Prostate gland (tissue), 2 donors: ENCODE data around the gene IRF9. TPM values are rescaled to one million over a fixed set of nuclear protein-coding genes. Genes with fewer than 3 reads are reported as not detected.

Experiments
- DNase-seq: peaks from one replicate; pipeline ENCODE4 v3.0.0-alpha.2; 2019; ENCODE audit warnings: low spot score
- H3K27ac ChIP-seq, 2 donors: fragments of 200-600 bp; sonication (generic); 2 replicates each; pipeline ENCODE4 v1.5.1; 2017 to 2019
- H3K27me3 ChIP-seq: fragments of 200-600 bp; sonication (generic); replicated peaks from 2 replicates; pipeline ENCODE4 v1.5.1; 2019; ENCODE audit not compliant: insufficient read depth
- H3K36me3 ChIP-seq, 2 donors: fragments of 200-600 bp; sonication (generic); 1 replicate in 1 of 2; 2 replicates in 1 of 2; pipeline versions ENCODE4 v1.5.1 to v1.8.1; 2017 to 2019
- H3K4me1 ChIP-seq: fragments of 200-600 bp; sonication (generic); replicated peaks from 2 replicates; pipeline ENCODE4 v1.5.1; 2019
- H3K4me3 ChIP-seq, 2 donors: fragments of 200-600 bp; sonication (generic); 2 replicates each; pipeline ENCODE4 v1.5.1; 2017 to 2019
- H3K9me3 ChIP-seq: fragments of 200-600 bp; sonication (generic); 2 replicates; pipeline ENCODE4 v1.5.1; 2017
- POLR2A ChIP-seq: fragments of 450-650 bp; IDR thresholded peaks from one replicate; pipeline ENCODE4 v1.6.1; 2016; ENCODE audit warnings: antibody characterized with exemption, mild to moderate bottlenecking
- POLR2AphosphoS5 ChIP-seq: sonication (generic); formaldehyde crosslinking; IDR thresholded peaks from one replicate; pipeline ENCODE4 v1.6.1; 2017; ENCODE audit warnings: antibody characterized with exemption
- WGBS: methylation state at CpG from one replicate; pipeline ENCODE4 v1.1.5; 2018; 5-methylcytosine and 5-hydroxymethylcytosine counted together
- intact Hi-C: fragments of 100-400 bp; cut with DNase I; formaldehyde crosslinking; loops from one replicate; pipeline ENCODE4 v1.14.2; 2022
- total RNA-seq, 2 donors: library from RNA; depleted of rRNA; stranded (reverse); fragments of >200 nt; gene quantifications; one replicate each; pipeline ENCODE4 v1.1.0, GENCODE V29; 2016
- TF ChIP-seq, protein P1 (sequence below), 4 experiments: fragments of 200-600 bp in 2 of 4; fragments of 450-650 bp in 2 of 4; sonication (generic) in 2 of 4; IDR thresholded peaks; 1 replicate in 3 of 4; 2 replicates in 1 of 4; pipeline ENCODE4 v1.5.1; 2016 to 2019; ENCODE audit warnings: antibody characterized with exemption in 4 of 4, mild to moderate bottlenecking in 2 of 4, moderate library complexity in 2 of 4

Gene IRF9
- total RNA-seq, 2 donors from 2014 or later = 61.5 to 82.9 TPM

DNA sequence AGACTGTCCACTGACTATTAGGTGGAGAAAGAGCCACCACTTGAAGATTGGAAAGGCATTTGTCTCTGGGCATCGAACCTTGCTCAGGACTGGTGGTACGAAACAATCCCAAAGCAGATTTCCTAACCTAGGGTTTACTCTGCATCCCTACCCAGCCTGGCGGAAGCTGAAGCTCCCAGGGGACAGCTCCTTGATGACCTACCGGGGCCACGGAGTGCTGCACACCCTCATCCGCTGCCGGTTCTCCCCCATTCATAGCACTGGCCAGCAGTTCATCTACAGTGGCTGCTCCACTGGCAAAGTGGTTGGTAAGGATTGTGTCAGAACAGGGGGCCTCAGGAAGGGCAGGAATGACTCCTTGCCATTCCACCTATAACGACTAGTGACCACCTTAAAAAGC, 39.9 kb upstream of the IRF9 start:
- Histone ChIP-seq H3K4me1 (peaks cover 4% of the 10 kb centered on the region), H3K27me3 (no peaks in the 10 kb centered on the region), H3K27ac (no peak overlapping the region), H3K36me3 (peaks cover 16 to 44% of the 10 kb centered on the region in 2 donors), H3K9me3 (no peaks in the 10 kb centered on the region), H3K4me3 (no peak overlapping the region)
- WGBS = 92% methylated on average over 8 of the region's 8 CpGs
- TF ChIP-seq, protein P1, sequence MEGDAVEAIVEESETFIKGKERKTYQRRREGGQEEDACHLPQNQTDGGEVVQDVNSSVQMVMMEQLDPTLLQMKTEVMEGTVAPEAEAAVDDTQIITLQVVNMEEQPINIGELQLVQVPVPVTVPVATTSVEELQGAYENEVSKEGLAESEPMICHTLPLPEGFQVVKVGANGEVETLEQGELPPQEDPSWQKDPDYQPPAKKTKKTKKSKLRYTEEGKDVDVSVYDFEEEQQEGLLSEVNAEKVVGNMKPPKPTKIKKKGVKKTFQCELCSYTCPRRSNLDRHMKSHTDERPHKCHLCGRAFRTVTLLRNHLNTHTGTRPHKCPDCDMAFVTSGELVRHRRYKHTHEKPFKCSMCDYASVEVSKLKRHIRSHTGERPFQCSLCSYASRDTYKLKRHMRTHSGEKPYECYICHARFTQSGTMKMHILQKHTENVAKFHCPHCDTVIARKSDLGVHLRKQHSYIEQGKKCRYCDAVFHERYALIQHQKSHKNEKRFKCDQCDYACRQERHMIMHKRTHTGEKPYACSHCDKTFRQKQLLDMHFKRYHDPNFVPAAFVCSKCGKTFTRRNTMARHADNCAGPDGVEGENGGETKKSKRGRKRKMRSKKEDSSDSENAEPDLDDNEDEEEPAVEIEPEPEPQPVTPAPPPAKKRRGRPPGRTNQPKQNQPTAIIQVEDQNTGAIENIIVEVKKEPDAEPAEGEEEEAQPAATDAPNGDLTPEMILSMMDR (IDR thresholded peaks at IDR 0.05) = no peak
- TF ChIP-seq POLR2A (no peak), POLR2AphosphoS5 (no peak)
- intact Hi-C loops = no loop called here
- DNase-seq = no peak

DNA sequence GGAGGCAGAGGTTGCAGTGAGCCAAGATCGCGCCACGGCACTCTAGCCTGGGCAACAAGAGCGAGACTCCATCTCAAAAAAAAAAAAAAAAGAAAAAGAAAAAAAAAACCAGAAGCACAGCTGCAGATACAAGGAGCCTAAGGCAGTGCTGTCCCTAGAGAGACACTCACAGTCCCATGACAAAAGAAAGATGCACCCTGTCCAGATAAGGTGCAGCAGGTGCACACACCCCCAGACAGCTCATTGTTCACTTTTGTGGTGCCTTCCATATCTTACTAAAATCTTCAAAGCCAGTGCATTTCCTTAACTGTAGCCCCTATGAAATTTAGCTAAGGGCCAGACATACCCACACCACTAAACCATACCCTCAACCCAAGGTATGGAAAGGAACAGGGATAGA, 38.6 kb upstream of the IRF9 start:
- no peak for DNase-seq
- Histone ChIP-seq H3K4me3 (no peak overlapping the region), H3K4me1 (no peaks in the 10 kb centered on the region), H3K9me3 (no peaks in the 10 kb centered on the region), H3K27ac (no peak overlapping the region), H3K27me3 (no peaks in the 10 kb centered on the region), H3K36me3 (peaks cover 16 to 44% of the 10 kb centered on the region in 2 donors)
- WGBS = 87% methylated on average over 4 of the region's 4 CpGs
- intact Hi-C loops = no loop called here
- TF ChIP-seq POLR2AphosphoS5 (no peak), POLR2A (no peak)
- TF ChIP-seq, protein P1 (IDR thresholded peaks at IDR 0.05) = no peak

DNA sequence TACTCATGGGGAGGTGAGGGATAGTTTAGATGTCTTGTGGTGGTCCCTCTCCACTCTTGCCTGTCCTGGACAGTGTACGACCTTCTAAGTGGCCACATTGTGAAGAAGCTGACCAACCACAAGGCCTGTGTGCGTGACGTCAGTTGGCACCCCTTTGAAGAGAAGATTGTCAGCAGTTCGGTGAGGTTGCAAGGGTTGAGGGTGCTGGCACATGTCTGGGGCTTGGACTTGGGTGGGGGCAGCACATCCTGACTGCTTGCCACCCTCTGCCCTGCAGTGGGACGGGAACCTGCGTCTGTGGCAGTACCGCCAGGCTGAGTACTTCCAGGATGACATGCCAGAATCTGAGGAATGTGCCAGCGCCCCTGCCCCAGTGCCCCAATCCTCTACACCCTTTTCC, 38.2 kb upstream of the IRF9 start:
- no peak overlapping the region for H3K27ac ChIP-seq
- no peak overlapping the region for H3K4me3 ChIP-seq
- H3K4me1 ChIP-seq = no peaks in the 10 kb centered on the region
- TF ChIP-seq POLR2A (no peak), POLR2AphosphoS5 (no peak)
- TF ChIP-seq, protein P1 (IDR thresholded peaks at IDR 0.05) = no peak
- intact Hi-C loops = no loop called here
- no peaks in the 10 kb centered on the region for H3K9me3 ChIP-seq
- WGBS = 91% methylated on average over 8 of the region's 8 CpGs
- H3K27me3 ChIP-seq = no peaks in the 10 kb centered on the region
- peaks cover 16 to 44% of the 10 kb centered on the region in 2 donors for H3K36me3 ChIP-seq
- no peak for DNase-seq

DNA sequence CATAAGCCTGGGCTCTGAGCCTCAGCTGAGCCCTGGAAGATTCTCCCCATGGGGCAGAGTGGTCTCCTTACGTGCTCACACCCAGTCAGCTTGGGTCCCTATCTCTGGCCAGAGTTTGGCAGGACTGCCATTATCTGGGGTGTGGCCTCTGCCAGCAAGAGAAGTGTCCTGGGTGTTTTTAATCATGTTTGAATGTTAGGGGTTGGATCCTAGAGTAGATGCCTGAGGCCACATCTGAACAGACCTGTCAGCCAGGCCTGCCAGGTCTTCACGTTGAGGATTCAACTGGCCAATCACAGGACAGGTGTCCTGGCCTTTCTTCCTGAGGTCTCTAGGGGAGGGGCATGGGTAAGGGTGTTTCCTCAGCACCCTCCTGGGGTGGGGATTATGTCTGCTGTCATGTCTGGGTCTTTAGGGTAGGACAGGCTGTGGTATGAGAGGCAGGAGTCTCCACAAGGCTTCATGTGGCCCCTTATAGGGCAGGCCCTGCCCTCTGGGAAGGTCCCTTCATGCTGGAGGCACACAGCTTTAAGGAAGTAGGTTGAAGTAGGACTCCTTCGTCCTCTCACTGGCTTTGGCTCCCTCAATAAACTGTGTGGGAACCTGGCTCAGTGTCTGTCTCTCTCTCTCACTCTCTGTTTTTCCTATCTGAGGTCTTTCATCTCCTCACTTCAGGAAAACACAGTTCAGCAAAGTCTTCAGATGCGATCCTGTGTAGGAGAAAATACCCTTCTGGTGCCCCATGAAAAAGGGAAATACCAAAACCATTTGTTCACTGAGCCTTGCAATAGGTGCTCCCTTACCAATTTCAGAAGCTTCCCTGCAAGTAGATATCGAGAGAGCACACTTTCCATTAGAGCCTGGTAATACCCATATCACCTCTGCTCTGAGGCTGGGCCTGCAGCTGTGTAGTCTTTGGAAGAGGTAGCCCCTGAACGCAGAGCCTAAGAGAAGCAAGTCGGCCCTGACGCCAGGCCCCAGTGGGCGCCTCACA, 37.3 kb upstream of the IRF9 start:
- TF ChIP-seq, protein P1 (IDR thresholded peaks at IDR 0.05) = no peak
- no peak for TF ChIP-seq POLR2A
- TF ChIP-seq POLR2AphosphoS5 = no peak
- no peaks in the 10 kb centered on the region for H3K9me3 ChIP-seq
- WGBS = 78% methylated on average over 9 of the region's 9 CpGs
- H3K27me3 ChIP-seq = no peaks in the 10 kb centered on the region
- no peak overlapping the region for H3K27ac ChIP-seq
- H3K4me3 ChIP-seq = no peak overlapping the region
- H3K36me3 ChIP-seq = peaks cover 13 to 40% of the 10 kb centered on the region in 2 donors
- intact Hi-C loops = no loop called here
- no peak for DNase-seq
- H3K4me1 ChIP-seq = no peaks in the 10 kb centered on the region

DNA sequence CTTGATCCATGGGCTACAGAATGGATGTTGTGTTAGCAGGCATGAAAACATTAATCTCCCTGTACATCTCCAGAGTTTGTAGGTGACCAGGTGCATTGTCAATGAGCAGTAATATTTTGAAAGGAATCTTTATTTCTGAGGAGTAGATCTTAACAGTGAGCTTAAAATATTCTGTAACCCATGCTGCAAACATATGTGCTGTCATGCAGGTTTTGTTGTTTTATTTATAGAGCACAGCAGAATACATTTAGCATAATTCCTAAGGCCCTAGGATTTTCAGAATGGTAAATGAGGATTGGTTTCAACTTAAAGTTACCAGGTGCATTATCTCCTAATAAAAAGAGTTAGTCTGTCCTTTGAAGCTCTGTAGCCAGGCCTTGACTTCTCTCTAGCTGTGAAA, 34.1 kb upstream of the IRF9 start:
- Histone ChIP-seq H3K27me3 (no peaks in the 10 kb centered on the region), H3K4me3 (no peak overlapping the region), H3K27ac (no peak overlapping the region), H3K9me3 (no peaks in the 10 kb centered on the region), H3K4me1 (no peaks in the 10 kb centered on the region), H3K36me3 (peaks cover 0 to 15% of the 10 kb centered on the region in 2 donors)
- DNase-seq = no peak
- intact Hi-C loops = no loop called here
- TF ChIP-seq POLR2AphosphoS5 (no peak), POLR2A (no peak)
- TF ChIP-seq, protein P1 (IDR thresholded peaks at IDR 0.05) = no peak
